Esophagus muscularis mucosa (tissue), 4 donors: ENCODE data around the gene KTN1.

Source experiments
- EP300 ChIP-seq: sonication (generic); formaldehyde crosslinking; IDR thresholded peaks from one replicate; pipeline ENCODE4 v1.6.1; 2017; ENCODE audit warnings: antibody characterized with exemption
- POLR2A ChIP-seq: fragments of 450-650 bp; IDR thresholded peaks from one replicate; pipeline ENCODE4 v1.6.1; 2017; ENCODE audit warnings: antibody characterized with exemption, moderate library complexity, mild to moderate bottlenecking, low read depth
- TF ChIP-seq, protein P1 (sequence below), 3 experiments: fragments of 200-600 bp in 2 of 3; fragments of 450-650 bp in 1 of 3; sonication (generic) in 2 of 3; IDR thresholded peaks; one replicate each; pipeline ENCODE4 v1.5.1; 2017 to 2019; ENCODE audit warnings: antibody characterized with exemption in 3 of 3, mild to moderate bottlenecking in 2 of 3, moderate library complexity in 1 of 3

DNA sequence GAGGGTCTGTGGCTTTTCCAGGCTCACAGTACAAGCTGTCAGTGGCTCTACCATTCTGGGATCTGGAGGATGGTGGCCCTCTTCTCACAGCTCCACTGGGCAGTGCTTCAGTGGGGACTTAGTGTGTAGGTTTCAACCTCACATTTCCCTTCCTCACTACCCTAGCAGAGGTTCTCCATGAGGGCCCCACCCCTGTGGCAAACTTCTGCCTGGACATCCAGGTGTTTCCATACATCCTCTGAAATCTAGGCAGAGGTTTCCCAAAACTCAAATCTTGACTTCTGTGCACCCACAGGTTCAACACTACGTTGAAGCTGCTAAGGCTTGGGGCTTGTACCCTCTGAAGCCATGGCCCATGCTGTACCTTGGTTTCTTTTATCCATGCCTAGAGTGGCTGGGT, 40.3 kb downstream of the KTN1 start:
- no peak for TF ChIP-seq POLR2A
- TF ChIP-seq, protein P1, sequence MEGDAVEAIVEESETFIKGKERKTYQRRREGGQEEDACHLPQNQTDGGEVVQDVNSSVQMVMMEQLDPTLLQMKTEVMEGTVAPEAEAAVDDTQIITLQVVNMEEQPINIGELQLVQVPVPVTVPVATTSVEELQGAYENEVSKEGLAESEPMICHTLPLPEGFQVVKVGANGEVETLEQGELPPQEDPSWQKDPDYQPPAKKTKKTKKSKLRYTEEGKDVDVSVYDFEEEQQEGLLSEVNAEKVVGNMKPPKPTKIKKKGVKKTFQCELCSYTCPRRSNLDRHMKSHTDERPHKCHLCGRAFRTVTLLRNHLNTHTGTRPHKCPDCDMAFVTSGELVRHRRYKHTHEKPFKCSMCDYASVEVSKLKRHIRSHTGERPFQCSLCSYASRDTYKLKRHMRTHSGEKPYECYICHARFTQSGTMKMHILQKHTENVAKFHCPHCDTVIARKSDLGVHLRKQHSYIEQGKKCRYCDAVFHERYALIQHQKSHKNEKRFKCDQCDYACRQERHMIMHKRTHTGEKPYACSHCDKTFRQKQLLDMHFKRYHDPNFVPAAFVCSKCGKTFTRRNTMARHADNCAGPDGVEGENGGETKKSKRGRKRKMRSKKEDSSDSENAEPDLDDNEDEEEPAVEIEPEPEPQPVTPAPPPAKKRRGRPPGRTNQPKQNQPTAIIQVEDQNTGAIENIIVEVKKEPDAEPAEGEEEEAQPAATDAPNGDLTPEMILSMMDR (IDR thresholded peaks at IDR 0.05), result no peak
- TF ChIP-seq EP300, result no peak
